HepG2 (cell line): Measurements from ENCODE around the gene GIMAP4. TPM values are rescaled to one million over a fixed set of nuclear protein-coding genes. Genes with fewer than 3 reads are reported as not detected.

Source experiments
- ATAC-seq: fragments of 200-7000 bp; cut with Tn5 transposase; 3 replicates; pipeline ENCODE4 v1.9.1; 2020; ENCODE audit warnings: mild to moderate bottlenecking, moderate library complexity
- BruUV-seq: library from RNA; stranded (reverse); fragments of 400-500 nt; replicated peaks from 2 replicates; lab custom pipeline; 2021; lab: Mats Ljungman, UMichigan
- CTCF ChIA-PET: fragments of 300-600 bp; formaldehyde crosslinking; extraction: SDS; loops from one replicate; lab custom pipeline; 2021; ENCODE audit warnings: low total read pairs, inconsistent platforms, low intra/inter-chr PET ratio; lab: Yijun Ruan, JAX
- POLR2A ChIA-PET: fragments of 350-600 bp; sonication (Branson Sonifier 250); formaldehyde crosslinking; loops from one replicate; lab custom pipeline; 2020; ENCODE audit warnings: antibody characterized with exemption, inconsistent platforms; lab: Yijun Ruan, JAX
- DNase-seq: peaks from one replicate; pipeline ENCODE4 v3.0.0-alpha.2; 2015; ENCODE audit warnings: low spot score
- FAIRE-seq: peaks from 3 replicates; lab custom pipeline; 2011; peaks lifted over from hg19 to GRCh38; lab: Jason Lieb, UNC
- H2AFZ ChIP-seq: one replicate; pipeline ENCODE4 v1.6.1; 2011; ENCODE audit warnings: low read length, inconsistent platforms
- H3K27ac ChIP-seq: fragments of 300-600 bp; 3 replicates; pipeline ENCODE4 v1.8.0; 2011; ENCODE audit warnings: mixed run types, mild to moderate bottlenecking, mixed read lengths, low read length, inconsistent platforms; ENCODE audit not compliant: insufficient read depth; ENCODE audit errors: extremely low read length
- H3K27me3 ChIP-seq, 2 experiments: fragments of 200-600 bp in 1 of 2; 2 replicates in 1 of 2; 3 replicates in 1 of 2; pipeline versions ENCODE4 v1.6.0 to v1.8.0; 2011; ENCODE audit warnings: low read length in 2 of 2, mild to moderate bottlenecking in 2 of 2, moderate library complexity in 2 of 2, inconsistent platforms in 1 of 2; ENCODE audit not compliant: insufficient read depth in 2 of 2, control insufficient read depth in 1 of 2
- H3K36me3 ChIP-seq, 2 experiments: fragments of 200-600 bp in 1 of 2; replicated peaks in 1 of 2; 2 replicates in 1 of 2; 3 replicates in 1 of 2; pipeline versions ENCODE4 v1.5.1 to v1.8.0; 2011; ENCODE audit warnings: low read length in 2 of 2, inconsistent platforms in 1 of 2; ENCODE audit not compliant: insufficient read depth in 2 of 2, control insufficient read depth in 1 of 2
- H3K4me1 ChIP-seq: 2 replicates; pipeline ENCODE4 v1.5.1; 2012; ENCODE audit warnings: low read length, inconsistent platforms; ENCODE audit not compliant: insufficient read depth
- H3K4me2 ChIP-seq: 2 replicates; pipeline ENCODE4 v1.6.0; 2011; ENCODE audit warnings: low read depth, low read length, inconsistent platforms
- H3K4me3 ChIP-seq, 3 experiments: fragments of 200-600 bp in 1 of 3; sonication (generic), shearing (Covaris generic) in 1 of 3; replicated peaks in 1 of 3; 2 replicates each; pipeline ENCODE4 v1.5.1; 2011 to 2016; ENCODE audit warnings: low read length in 3 of 3, inconsistent platforms in 2 of 3, low read depth in 2 of 3, mild to moderate bottlenecking in 2 of 3, control low read depth in 1 of 3, mixed read lengths in 1 of 3; ENCODE audit not compliant: insufficient read depth in 1 of 3
- H3K79me2 ChIP-seq: one replicate; pipeline ENCODE4 v1.6.1; 2011; ENCODE audit warnings: low read length, inconsistent platforms; ENCODE audit not compliant: insufficient read depth
- H3K9ac ChIP-seq: 2 replicates; pipeline ENCODE4 v1.6.0; 2011; ENCODE audit warnings: mild to moderate bottlenecking, low read depth, low read length, inconsistent platforms; ENCODE audit not compliant: insufficient read depth
- H3K9me3 ChIP-seq: 2 replicates; pipeline ENCODE4 v1.5.1; 2012; ENCODE audit warnings: mild to moderate bottlenecking, low read length
- H4K20me1 ChIP-seq: 2 replicates; pipeline ENCODE4 v1.6.0; 2011; ENCODE audit warnings: inconsistent platforms, mild to moderate bottlenecking, low read length, moderate library complexity; ENCODE audit not compliant: insufficient read depth
- PAF1 ChIP-seq: IDR thresholded peaks from 2 replicates; pipeline ENCODE4 v1.6.1; 2016; ENCODE audit warnings: missing genetic modification reagents, missing compliant biosample characterization
- PHF20 ChIP-seq: sonication (generic); formaldehyde crosslinking; IDR thresholded peaks from 2 replicates; pipeline ENCODE4 v1.5.0; 2020; ENCODE audit warnings: mild to moderate bottlenecking, missing genetic modification reagents
- RFX3 ChIP-seq: IDR thresholded peaks from 2 replicates; pipeline ENCODE4 v1.6.1; 2016; ENCODE audit warnings: missing biosample characterization, missing genetic modification reagents
- ZNF296 ChIP-seq: sonication (generic); formaldehyde crosslinking; conservative IDR thresholded peaks from 2 replicates; pipeline ENCODE4 v1.5.0; 2020; ENCODE audit warnings: mild to moderate bottlenecking, missing genetic modification reagents
- WGBS: methylation state at CpG from one replicate; pipeline ENCODE4 v1.1.6; 2017; ENCODE audit warnings: low lambda C conversion rate; 5-methylcytosine and 5-hydroxymethylcytosine counted together
- in situ Hi-C: cut with HindIII; loops from 2 replicates; pipeline ENCODE4 v1.10.0; 2017; ENCODE audit warnings: low pct_unique_long_range_greater_than_20kb; ENCODE audit not compliant: extremely low pct_ligation_motif_present
- intact Hi-C: fragments of 100-400 bp; cut with micrococcal nuclease; formaldehyde crosslinking; loops from one replicate; pipeline ENCODE4 v1.10.0; 2022; ENCODE audit not compliant: unreplicated experiment
- polyA plus RNA-seq, 8 experiments: library from polyadenylated mRNA; depleted of rRNA in 3 of 8; stranded (reverse) in 7 of 8; unstranded in 1 of 8; fragments of >200 nt; fragmentation: Illumina TruSeq in 4 of 8; extraction: Trizol in 4 of 8; gene quantifications; 2 replicates each; pipeline versions ENCODE4 v1.2.1 to v1.2.3, GENCODE V29; 2011 to 2016; ENCODE audit warnings: low read depth in 4 of 8, missing spikeins in 1 of 8, mixed read lengths in 1 of 8; ENCODE audit not compliant: insufficient read depth in 1 of 8
- total RNA-seq, 5 experiments: library from RNA; depleted of rRNA; stranded (reverse); fragments of >200 nt; fragmentation: Illumina TruSeq; extraction: Trizol; gene quantifications; 2 replicates each; pipeline ENCODE4 v1.2.3, GENCODE V29; 2016; ENCODE audit warnings: low read depth in 1 of 5

Gene GIMAP4
- total and polyA plus RNA-seq, 2 of the 13 experiments (the other 11 are each of a cell fraction or from before 2014, with no cell fraction given) = not detected

- TF ChIP-seq PAF1 (CRISPR knock-in tag) (no peak), PHF20 (CRISPR knock-in tag) (no peak), ZNF296 (no peak)
- DNase-seq = no peak
- H3K36me3 ChIP-seq = no peaks in the 10 kb centered on the region
- no TSS peak for BruUV-seq
- FAIRE-seq = no peak
- H3K27ac ChIP-seq = no peak overlapping the region
- intact Hi-C loops = no loop called here
- no peaks in the 10 kb centered on the region for H3K4me1 ChIP-seq
- no peaks in the 10 kb centered on the region for H3K79me2 ChIP-seq
- POLR2A ChIA-PET = no interaction called here
- H4K20me1 ChIP-seq = no peaks in the 10 kb centered on the region
- CTCF ChIA-PET = no interaction called here
- no peak overlapping the region for H2AFZ ChIP-seq
- no peaks in the 10 kb centered on the region for H3K27me3 ChIP-seq
- H3K9ac ChIP-seq = no peak overlapping the region
- no peak for ATAC-seq
- no peak overlapping the region for H3K4me2 ChIP-seq
- no peaks in the 10 kb centered on the region for H3K9me3 ChIP-seq
- H3K4me3 ChIP-seq = no peak overlapping the region
- in situ Hi-C loops = no loop called here
Observed at GRCh38 chr7:150553163-150553562, 14.0 kb upstream of the GIMAP4 start.

- H2AFZ ChIP-seq = no peak overlapping the region
- H3K36me3 ChIP-seq = no peaks in the 10 kb centered on the region
- ATAC-seq (no peak), FAIRE-seq (no peak), DNase-seq (no peak)
- WGBS = 1% methylated on average over 4 of the region's 4 CpGs
- peaks cover 13% of the 10 kb centered on the region; the same call in 1 of the 2 replicates for H3K9me3 ChIP-seq
- no peak overlapping the region for H3K4me3 ChIP-seq
- H4K20me1 ChIP-seq = no peaks in the 10 kb centered on the region
- H3K79me2 ChIP-seq = no peaks in the 10 kb centered on the region
- H3K4me1 ChIP-seq = no peaks in the 10 kb centered on the region
- intact Hi-C loops (no loop called here), in situ Hi-C loops (no loop called here)
- no peak for TF ChIP-seq RFX3 (CRISPR knock-in tag)
- no TSS peak for BruUV-seq
- no peak overlapping the region for H3K9ac ChIP-seq
- no peak overlapping the region for H3K4me2 ChIP-seq
- H3K27ac ChIP-seq = no peak overlapping the region
- no peaks in the 10 kb centered on the region for H3K27me3 ChIP-seq
- ChIA-PET CTCF (no interaction called here), POLR2A (no interaction called here)
Observed at GRCh38 chr7:150556521-150557138, 10.6 kb upstream of the GIMAP4 start.
